Adrenal gland (tissue), 12 donors: ENCODE data around the gene MARCHF3. TPM values are rescaled to one million over a fixed set of nuclear protein-coding genes. Genes with fewer than 3 reads are reported as not detected.

Experiments
- DNase-seq, 7 donors: peaks; one replicate each; pipeline ENCODE4 v3.0.0-alpha.2; 2019 to 2020
- H3K27ac ChIP-seq, 5 donors: fragments of 200-600 bp; sonication (generic) in 4 of 5; 1 replicate in 3 of 5; 2 replicates in 2 of 5; pipeline versions ENCODE4 v1.5.1 to v1.8.0; 2016 to 2020; ENCODE audit warnings: mild to moderate bottlenecking in 1 of 5
- H3K27me3 ChIP-seq: fragments of 200-600 bp; 2 replicates; pipeline ENCODE4 v1.8.0; 2021
- H3K36me3 ChIP-seq, 2 donors: fragments of 200-600 bp; replicated peaks in 1 of 2; 1 replicate in 1 of 2; 2 replicates in 1 of 2; pipeline versions ENCODE4 v1.5.1 to v1.8.0; 2018 to 2022
- H3K4me1 ChIP-seq, 2 donors: fragments of 200-600 bp; replicated peaks in 1 of 2; 1 replicate in 1 of 2; 2 replicates in 1 of 2; pipeline versions ENCODE4 v1.5.1 to v1.8.0; 2018 to 2021
- H3K4me3 ChIP-seq, 4 donors: fragments of 200-600 bp; sonication (generic) in 3 of 4; one replicate each; pipeline ENCODE4 v1.5.1; 2016 to 2018
- H3K9me3 ChIP-seq, 3 donors: fragments of 200-600 bp; sonication (generic) in 1 of 3; replicated peaks in 1 of 3; 1 replicate in 2 of 3; 2 replicates in 1 of 3; pipeline versions ENCODE4 v1.5.1 to v1.8.0; 2016 to 2021
- POLR2A ChIP-seq, 2 donors: fragments of 450-650 bp; IDR thresholded peaks; one replicate each; pipeline ENCODE4 v1.6.1; 2017; ENCODE audit warnings: antibody characterized with exemption in 2 of 2, mild to moderate bottlenecking in 2 of 2, moderate library complexity in 1 of 2
- WGBS, 4 donors: extraction: QIAGEN DNeasy Blood & Tissue Kit in 2 of 4; methylation state at CpG; one replicate each; pipeline versions ENCODE4 v1.1.5 to v1.1.7; 2013 to 2017; 5-methylcytosine and 5-hydroxymethylcytosine counted together
- intact Hi-C, 2 donors: fragments of 100-400 bp; cut with DNase I; formaldehyde crosslinking; loops; one replicate each; pipeline versions ENCODE4 v1.14.1 to v1.15.0; 2022 to 2023
- polyA plus RNA-seq, 3 donors: library from polyadenylated mRNA; stranded (reverse); fragments of 200-250 nt in 2 of 3; fragments of 350-450 nt in 1 of 3; fragmentation: Illumina TruSeq in 1 of 3; extraction: RNeasy Lipid Tissue Mini Kit (QIAGEN cat#74804) in 1 of 3; gene quantifications; one replicate each; pipeline ENCODE4 v1.2.3, GENCODE V29; 2013 to 2014
- total RNA-seq, 9 donors: library from RNA; depleted of rRNA in 4 of 9; stranded (reverse); fragments of >200 nt in 4 of 9; fragments of 120-200 nt in 1 of 9; fragmentation: NEBNext Ultra II Directional in 1 of 9; extraction: Animal tissue kit (Norgen Biotek cat#: 25700) in 1 of 9; gene quantifications; one replicate each; pipeline versions ENCODE4 v1.1.0 to v1.2.4, GENCODE V29; 2013 to 2023
- TF ChIP-seq, protein P1 (sequence below), 6 experiments: fragments of 450-650 bp in 4 of 6; fragments of 200-600 bp in 2 of 6; sonication (generic) in 1 of 6; IDR thresholded peaks; 1 replicate in 5 of 6; 2 replicates in 1 of 6; pipeline versions ENCODE4 v1.5.1 to v1.8.0; 2016 to 2021; ENCODE audit warnings: antibody characterized with exemption in 6 of 6, mild to moderate bottlenecking in 2 of 6, moderate library complexity in 1 of 6
- donor health status: healthy with polysubstance abuse.
- donor health status: Bipolar disorder and iron deficiency.
- donor health status: DM: yes; HTN: yes; CAD: no.
- donor health status: DM: no; HTN: no; CAD: no.
- donor health status: DM: no; HTN: no; CAD: no.
- donor health status: DM: yes; HTN: yes; CAD: no.

Gene MARCHF3
- total and polyA plus RNA-seq, 12 donors, result 3.9 to 48.9 (median 12.2) TPM

DNA sequence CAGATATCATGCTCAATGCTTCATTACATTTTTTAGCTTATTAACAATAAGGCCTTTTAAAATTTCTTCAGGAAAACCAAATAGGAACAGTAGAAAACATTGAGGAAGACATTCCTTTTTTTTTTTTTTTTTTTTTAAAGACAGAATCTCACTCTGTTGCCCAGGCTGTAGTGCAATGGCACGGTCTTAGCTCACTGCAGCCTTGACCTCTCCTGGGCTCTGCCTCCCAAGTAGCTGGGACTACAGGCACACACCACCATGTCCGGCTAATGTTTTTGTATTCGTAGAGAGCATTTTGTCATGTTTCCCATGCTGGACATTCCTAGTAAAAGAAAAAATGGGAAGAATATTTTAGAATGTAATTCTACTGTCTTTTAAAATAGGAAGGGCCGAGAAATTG is 193.1 kb downstream of the MARCHF3 start:
- intact Hi-C loops, result loop anchor here in 1 of 2 donors (5.0 to 10.0 kb wide), 2 partner anchors 198 to 475 kb away; partner anchors contain the start of gene MARCHF3
- no peak for DNase-seq
- Histone ChIP-seq H3K4me1 (no peaks in the 10 kb centered on the region), H3K9me3 (no peaks in the 10 kb centered on the region), H3K36me3 (no peaks in the 10 kb centered on the region), H3K4me3 (no peak overlapping the region), H3K27ac (no peak overlapping the region), H3K27me3 (no peaks in the 10 kb centered on the region)
- 90 to 96% (median 92%) methylated on average over 4 of the region's 4 CpGs for WGBS, 4 donors
- TF ChIP-seq, protein P1, sequence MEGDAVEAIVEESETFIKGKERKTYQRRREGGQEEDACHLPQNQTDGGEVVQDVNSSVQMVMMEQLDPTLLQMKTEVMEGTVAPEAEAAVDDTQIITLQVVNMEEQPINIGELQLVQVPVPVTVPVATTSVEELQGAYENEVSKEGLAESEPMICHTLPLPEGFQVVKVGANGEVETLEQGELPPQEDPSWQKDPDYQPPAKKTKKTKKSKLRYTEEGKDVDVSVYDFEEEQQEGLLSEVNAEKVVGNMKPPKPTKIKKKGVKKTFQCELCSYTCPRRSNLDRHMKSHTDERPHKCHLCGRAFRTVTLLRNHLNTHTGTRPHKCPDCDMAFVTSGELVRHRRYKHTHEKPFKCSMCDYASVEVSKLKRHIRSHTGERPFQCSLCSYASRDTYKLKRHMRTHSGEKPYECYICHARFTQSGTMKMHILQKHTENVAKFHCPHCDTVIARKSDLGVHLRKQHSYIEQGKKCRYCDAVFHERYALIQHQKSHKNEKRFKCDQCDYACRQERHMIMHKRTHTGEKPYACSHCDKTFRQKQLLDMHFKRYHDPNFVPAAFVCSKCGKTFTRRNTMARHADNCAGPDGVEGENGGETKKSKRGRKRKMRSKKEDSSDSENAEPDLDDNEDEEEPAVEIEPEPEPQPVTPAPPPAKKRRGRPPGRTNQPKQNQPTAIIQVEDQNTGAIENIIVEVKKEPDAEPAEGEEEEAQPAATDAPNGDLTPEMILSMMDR (IDR thresholded peaks at IDR 0.05), result no peak
- no peak for TF ChIP-seq POLR2A (IDR thresholded peaks at IDR 0.05)

DNA sequence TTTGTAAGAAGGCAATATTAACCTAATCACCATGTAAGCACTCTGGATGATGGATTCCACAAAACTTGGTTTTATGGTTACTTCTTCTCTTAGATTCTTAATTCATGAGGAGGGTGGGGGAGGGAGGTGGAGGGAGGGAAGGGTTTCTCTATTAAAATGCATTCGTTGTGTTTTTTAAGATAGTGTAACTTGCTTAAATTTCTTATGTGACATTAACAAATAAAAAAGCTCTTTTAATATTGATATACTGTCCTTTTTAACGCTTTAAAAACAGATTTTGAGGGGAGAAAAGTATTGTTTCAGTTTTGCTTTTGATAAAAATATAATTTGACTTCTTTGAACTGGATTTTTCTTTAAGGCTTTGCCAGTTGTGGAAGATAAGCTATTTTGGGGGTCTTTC is 193.6 kb downstream of the MARCHF3 start:
- Histone ChIP-seq H3K27me3 (no peaks in the 10 kb centered on the region), H3K4me1 (no peaks in the 10 kb centered on the region), H3K4me3 (no peak overlapping the region), H3K9me3 (no peaks in the 10 kb centered on the region), H3K36me3 (no peaks in the 10 kb centered on the region), H3K27ac (no peak overlapping the region)
- intact Hi-C loops, result loop anchor here in 1 of 2 donors (5.0 to 10.0 kb wide), 2 partner anchors 198 to 476 kb away; partner anchors contain the start of gene MARCHF3
- TF ChIP-seq, protein P1 (IDR thresholded peaks at IDR 0.05), result no peak
- TF ChIP-seq POLR2A (IDR thresholded peaks at IDR 0.05), result no peak
- no peak for DNase-seq
- 91 to 97% (median 91%) methylated on average over 2 of the region's 2 CpGs for WGBS, 4 donors

DNA sequence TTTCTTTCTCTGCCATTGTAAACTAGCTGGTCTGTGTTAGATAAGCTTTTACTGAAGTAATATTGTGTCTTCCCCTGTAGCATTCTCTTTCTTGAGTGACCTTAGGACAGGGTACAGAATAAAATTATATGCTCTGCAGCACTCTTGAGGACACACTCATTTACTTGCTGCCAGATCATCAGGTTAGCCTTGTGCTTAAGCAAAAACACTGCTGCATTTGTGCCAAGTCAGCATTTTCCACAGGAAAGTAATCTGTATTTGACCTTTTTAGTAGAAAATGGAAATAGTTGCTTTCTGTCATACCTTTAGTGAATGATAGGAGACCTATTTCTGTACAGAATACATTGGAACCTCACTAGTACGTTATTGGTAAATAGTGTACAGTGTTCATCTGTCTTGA is 199.2 kb downstream of the MARCHF3 start:
- intact Hi-C loops, result loop anchor here in 1 of 2 donors (10.0 kb wide), 1 partner anchor 204 kb away; the partner anchor contains the start of gene MARCHF3

DNA sequence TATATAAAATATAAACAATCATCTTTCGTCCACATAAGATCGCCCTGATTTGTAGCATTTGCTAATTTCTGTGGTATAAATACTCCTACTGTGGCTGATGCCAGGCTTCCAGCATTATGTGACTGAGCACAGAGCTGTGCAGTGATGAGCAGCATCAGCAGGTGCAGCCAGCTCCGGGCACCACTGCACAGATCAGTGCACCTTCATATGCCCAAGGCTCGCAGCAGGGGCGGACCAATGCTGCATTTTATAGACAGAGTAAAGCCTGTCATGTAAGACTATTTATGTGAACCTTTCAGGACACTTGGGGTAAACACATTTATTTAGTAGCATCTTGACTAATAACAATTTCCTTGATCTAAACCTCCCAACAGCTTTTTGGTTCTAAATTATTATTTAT is 200.3 kb downstream of the MARCHF3 start:
- Histone ChIP-seq H3K36me3 (no peaks in the 10 kb centered on the region), H3K27ac (no peak overlapping the region), H3K4me1 (no peaks in the 10 kb centered on the region), H3K4me3 (no peak overlapping the region), H3K27me3 (no peaks in the 10 kb centered on the region), H3K9me3 (no peaks in the 10 kb centered on the region)
- 96 to 98% (median 97%) methylated on average over 5 of the region's 5 CpGs for WGBS, 4 donors
- intact Hi-C loops, result loop anchor here in 1 of 2 donors (10.0 kb wide), 1 partner anchor 205 kb away; the partner anchor contains the start of gene MARCHF3
- TF ChIP-seq, protein P1 (IDR thresholded peaks at IDR 0.05), result no peak
- TF ChIP-seq POLR2A (IDR thresholded peaks at IDR 0.05), result no peak
- no peak for DNase-seq

More for the DNA sequence above, 199.2 kb downstream of the MARCHF3 start:
- Histone ChIP-seq H3K27me3 (no peaks in the 10 kb centered on the region), H3K4me3 (no peak overlapping the region), H3K27ac (no peak overlapping the region), H3K36me3 (no peaks in the 10 kb centered on the region), H3K9me3 (no peaks in the 10 kb centered on the region), H3K4me1 (no peaks in the 10 kb centered on the region)
- no peak for DNase-seq
- 32 to 78% (median 75%) methylated on average over 1 of the region's 1 CpG for WGBS, 4 donors
- TF ChIP-seq POLR2A (IDR thresholded peaks at IDR 0.05), result no peak
- TF ChIP-seq, protein P1 (IDR thresholded peaks at IDR 0.05), result no peak
